Stimulated activated naive CD4-positive, alpha-beta T cell treated with Interleukin-2 at 50 U/mL for 16 hours (primary cell): ENCODE measurements around the gene LAPTM5.

ENCODE experiments used
- DNase-seq: peaks from one replicate; lab custom pipeline; 2025; lab: John Stamatoyannopoulos, UW

LAPTM5 gene

DNA sequence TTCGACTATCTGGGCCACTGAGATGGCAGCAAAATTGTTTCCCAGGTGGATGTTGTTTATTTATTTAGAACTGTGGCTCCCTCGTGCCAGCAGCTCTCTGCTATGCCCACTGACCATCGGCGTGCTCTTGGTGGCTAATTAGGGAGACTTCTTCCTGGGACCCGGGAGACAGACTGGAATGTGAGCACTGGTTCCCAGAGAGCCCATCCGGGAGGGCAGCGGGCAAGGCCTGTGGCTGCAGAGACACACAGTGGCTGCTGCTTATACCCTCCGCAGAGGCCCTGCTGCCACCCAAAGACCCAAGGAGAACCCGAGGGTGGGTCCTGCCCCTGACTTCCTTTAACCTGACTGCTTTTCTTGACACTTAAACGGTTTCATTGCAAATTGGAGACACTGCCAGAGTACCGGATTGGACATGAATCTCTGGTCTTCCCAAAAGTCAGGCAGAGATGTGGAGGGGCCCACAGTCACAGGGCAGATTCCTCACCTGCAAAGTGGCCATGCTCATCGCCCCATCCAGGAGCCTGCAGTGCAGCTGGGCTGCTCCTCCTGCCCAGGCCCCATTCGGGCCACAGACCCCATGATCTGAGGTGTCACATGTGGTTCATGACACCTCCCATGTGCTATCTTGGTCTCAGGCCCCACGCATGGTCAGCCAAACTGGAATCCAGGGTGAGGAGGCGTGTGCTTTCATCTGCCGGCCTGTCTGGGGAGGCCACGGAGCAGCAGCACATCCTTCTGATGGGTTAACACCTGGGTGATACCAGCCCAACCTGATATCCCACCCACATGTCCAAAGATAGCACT lies 28.5 kb downstream of the LAPTM5 start:
- DNase-seq = no peak

DNA sequence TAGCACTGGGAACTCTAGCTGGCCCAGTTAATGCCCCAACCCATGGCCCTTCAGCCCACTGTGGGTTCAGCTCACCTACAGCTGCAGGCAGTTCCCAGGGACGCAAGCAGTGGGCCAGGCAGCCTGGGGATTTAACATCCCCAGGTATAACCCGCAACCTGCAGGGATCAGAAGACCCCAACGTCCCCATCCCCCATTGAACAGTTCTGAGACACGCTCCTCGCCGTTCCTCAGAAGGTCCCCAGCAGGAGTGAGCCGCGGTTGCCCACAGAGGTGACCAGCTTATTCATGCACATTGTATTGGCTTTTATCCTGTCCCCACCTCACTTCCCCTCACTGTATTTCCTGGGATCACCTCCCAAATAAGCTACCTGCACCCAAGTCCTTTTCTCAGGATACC lies 29.2 kb downstream of the LAPTM5 start:
- no peak for DNase-seq

DNA sequence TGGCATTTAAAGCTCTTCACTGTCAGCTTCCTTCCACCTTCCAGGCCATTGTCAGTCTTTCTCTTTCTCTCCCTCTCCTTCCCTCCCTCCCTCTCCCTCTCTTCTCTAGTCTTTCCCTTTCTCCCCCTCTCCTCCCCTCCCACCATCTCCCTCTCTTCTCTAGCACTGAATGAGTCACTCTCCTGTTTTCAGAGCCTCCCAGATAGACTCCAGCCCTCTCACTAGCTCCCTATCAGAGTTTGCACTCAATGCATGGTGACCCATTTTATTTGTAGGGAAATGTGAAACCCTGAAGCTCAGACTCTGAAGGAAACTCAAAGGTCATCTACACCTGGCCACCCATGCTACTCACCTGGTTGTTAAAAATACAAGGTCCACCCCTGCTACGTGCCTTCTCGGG lies 29.8 kb downstream of the LAPTM5 start:
- no peak for DNase-seq

DNA sequence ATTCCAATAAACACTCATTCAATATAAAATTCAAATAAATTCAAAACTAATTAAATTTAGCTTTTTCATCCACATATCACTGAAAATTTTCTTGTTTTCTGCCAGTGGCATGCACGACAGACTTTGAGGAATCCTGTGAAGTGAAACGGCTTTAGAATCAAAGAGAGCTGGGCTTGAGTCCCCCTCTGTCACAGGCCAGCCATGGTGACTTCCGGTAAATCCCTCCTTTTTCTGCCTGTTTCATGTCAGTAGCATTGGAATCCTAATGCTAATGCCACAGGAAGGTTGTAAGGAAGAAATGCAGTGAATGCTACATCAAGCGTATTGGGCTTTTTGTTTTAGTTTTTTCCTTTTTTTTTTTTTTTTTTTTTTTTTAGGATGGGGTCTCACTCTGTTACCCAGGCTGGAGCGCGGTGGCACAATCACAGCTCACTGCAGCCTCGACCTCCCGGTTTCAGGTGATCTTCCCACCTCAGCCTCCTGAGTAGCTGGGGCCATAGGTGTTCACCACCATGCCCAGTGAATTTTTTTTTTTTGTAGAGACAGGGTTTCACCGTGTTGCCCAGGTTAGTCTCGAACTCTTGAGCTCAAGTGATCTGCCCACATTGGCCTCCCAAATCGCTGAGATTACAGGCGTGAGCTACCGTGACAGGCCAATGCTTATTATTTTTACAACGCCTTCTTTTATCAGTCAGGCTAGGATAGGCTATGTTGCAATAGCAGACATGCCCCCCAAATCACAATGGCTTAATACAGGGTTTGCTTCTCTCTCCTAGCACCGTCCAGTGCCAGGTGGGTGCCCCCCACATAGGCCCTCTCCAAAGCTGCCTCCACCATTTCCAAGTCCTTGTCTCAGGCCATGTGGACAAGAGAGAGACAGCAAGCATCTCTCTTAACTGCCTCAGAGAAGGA lies 30.5 kb downstream of the LAPTM5 start:
- no peak for DNase-seq

DNA sequence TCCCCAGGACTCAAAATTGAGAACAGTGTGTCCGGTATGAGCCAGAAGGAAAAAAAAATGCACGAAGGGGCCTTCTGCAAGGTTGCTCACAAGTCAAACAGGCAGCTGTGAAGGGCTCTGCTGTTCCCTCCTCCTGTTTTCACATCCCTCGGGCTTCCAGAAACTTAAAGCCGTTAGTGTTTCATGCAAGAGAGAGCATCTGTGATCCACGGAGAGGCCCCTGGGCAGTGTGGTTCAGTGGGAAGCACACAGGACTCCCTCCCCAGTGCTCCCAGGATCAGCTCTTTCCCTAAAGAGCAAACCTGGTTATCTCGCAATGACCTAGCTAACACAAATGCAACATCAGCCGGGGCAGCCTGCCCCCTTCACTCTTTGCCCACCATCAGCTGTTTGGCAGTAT lies 31.3 kb downstream of the LAPTM5 start:
- DNase-seq = no peak

DNA sequence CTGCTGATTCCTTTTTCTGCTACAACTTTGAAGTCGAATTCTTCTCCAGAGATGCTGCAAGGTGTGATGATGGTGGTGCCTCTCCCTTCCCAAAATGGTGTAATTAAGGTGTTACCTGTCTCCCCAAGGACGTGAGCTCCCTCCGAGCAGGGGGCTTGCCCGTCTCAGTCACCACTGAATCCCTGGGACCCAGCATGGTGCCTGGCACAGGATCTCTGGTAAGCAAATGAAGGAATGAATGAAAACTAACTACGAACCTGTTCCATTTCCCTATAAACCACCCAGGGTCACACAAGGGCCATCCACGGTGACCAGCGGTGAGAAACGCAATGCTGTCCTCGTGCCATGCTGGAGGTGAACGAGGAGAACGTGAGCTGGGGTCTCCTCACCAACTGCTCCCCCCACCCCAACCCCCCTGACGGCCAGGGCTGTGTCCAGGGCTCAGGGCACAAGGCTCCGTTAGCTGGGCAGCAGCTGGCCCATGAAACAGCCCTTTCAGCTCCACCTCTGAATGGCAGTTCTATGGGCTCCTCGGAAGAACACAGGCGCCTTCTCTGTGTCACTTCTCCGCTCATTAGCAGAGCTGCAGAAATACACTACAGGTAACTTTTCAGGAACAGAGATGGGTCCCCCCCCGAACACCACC lies 32.0 kb downstream of the LAPTM5 start:
- DNase-seq = no peak

DNA sequence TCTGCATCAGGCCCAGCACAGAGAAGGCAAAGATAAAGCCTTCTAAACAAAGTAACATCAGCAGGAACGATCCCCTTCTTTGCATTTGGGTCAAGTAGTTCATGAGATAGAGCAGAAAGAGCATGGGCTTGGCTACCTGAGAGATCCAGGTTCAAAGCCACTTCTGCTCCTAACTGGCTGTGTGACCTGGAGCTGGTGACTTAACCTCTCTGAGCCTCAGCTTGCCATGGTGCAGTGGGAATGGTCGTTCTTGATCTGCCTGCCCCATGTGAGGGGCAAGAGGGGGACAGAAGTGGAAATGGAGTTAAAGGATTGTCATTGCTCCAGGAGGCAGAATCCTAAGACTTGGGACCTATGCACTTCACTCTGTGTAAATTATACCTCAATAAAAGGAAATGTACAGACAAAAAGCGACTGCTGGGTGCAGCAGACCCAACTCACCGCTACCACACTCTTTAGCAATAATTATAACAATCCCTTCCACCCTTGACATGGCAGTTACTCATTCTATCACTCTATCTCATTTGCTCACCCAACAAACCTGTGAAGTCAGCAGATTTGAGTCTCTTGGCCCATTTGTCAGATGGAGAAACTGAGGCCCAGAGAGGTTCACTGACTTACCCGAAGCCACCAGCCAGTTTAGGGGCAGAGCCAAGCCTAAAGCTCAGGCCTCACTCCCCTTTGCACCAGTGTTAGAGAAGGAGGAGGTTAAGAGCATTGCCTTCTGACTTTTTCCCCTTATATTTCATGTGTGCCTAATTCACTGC lies 32.7 kb downstream of the LAPTM5 start:
- no peak for DNase-seq

DNA sequence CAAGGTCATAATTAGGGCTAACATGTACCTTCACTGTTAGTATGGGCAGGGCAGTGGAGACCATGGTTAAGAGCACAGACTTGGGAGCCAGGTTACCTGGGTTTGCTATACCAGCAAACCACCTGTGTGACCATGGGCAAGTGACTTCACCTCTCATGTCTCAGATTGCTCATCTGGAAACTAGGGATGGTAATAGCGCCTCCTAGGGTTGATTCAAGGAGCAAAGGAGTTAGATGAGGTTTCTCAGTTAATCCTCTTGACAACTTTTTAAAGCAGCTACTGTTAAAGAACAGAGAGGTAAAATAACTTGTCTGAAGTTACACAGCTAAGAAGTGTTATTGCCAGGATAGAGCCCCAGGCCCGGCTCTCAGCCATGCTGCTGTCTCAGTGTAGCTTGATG lies 33.4 kb downstream of the LAPTM5 start:
- DNase-seq = no peak

DNA sequence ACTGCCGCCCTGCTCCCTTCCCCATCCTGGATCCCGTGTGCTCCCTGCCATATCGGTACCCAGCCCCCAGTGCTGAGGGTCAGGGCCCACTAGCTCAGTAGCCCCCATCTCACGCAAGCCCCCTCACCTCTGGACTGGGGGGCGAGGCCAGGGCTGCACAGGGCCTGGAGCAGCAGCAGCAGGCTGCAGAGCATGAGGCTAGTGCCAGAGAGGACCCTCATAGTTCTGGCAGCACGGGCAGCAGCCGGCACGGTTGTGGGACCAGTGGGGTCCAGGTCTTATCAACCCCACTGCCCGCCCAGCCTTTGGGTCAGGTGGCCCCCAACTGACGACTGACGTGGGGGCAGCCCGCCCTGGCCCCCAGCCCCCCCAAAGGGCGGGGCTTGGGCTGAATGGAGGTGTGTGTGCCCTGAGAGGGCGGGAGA lies 34.2 kb downstream of the LAPTM5 start, which contains the start of gene MATN1:
TSS of gene MATN1 (minus strand) at position 255 of the 425 bp plus-strand sequence. CDS start at position 221, 34 bp downstream.
- DNase-seq = no peak

DNA sequence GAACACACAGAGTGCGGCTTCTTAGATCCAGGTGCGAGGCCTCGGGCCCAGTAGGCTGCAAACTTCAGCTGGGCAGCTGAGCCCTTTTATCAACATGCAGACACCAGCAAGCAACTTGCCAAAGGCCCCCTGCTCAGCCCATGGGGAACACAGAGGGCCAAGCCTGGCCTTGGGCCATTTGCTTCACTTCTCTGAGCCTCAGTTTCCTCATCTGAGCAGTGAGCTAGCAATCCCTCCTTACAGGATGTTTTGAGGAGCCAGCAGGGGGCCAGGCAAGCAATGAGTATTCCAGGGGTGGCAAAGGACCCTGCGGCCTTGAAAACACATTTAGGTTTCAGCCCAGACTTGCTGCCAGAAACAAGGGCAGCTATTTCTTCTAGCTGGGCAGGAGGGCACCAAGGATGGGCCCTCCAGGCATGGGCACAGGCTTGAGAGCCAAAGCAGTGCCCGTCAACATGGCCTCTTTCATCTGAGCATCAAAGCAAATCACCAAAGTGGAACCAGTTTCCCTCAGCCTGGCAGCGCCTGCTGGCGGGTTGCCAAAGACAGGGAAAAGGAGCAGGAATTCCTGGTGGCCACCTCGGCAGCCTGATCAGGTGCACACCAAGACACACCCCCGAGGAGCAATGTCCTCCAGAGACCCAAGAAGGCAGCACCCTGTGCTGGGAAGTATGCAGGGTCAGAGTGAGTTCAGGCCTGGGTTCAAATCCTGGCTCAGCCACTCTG lies 35.6 kb downstream of the LAPTM5 start:
- no peak for DNase-seq

DNA sequence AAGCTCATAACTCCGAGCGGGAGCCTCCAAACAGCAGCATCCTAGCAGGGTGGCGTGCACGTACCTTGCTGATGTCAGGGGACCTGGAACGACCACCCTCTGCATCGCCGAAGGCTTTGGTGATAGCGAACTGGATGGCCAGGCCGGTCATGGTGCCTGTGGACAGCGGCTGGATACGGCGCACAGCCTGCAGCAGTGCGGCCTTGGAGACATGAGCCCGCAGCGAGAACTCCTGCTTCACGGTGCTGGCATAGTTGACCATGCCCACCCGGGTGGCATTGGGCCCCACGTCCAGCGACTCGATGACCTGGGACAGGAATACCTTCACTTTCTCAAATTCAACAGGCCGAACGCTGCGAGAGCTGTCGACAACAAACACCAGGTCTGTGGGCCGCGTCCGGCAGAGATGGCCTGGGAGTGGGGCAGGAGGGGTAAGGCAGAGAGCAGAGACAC lies 36.2 kb downstream of the LAPTM5 start:
- no peak for DNase-seq

DNA sequence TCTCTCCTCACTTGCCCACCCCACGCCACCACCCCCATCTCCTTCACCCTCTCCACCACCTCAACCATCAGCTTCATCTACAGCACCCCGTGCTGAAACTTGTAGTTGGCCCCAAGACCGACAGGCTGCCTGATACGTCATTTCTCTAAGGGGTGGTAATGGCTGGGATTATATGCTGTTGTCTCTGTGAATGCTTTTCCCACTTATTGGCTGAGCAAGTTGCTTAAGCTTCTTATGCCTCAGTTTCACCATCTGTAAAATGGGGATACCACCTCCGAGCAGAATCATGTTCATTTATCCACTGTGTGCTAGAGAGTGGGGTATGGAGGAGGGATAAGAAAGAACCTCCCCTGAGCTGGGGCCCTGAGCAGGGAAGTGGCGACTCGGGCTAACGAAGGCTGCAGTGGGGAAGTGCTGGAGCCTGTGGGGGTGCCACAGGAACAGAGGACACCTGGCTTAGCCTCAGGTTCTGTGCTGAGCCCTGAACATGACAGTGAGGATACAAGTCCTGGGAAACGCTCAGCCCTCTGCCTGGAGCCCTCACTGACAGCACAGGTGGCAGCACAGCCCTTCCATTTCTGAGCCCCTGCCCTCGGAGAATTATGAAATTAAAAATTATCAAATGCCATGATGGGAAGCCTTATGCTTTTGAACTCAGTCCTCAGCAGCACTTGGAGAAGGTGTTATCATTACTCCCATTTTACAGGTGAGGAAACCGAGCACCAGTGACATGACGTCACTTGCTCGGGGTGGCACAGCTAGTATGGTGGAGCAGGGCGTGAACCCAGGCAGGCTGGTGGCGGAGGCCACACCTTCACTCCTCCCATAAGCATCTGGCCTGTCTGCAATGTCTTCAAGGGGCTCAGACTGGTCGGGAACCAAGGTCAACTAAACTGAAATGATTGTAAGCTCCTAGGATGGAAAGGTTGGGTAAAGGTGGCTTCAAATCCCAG lies 37.0 kb downstream of the LAPTM5 start:
- no peak for DNase-seq

DNA sequence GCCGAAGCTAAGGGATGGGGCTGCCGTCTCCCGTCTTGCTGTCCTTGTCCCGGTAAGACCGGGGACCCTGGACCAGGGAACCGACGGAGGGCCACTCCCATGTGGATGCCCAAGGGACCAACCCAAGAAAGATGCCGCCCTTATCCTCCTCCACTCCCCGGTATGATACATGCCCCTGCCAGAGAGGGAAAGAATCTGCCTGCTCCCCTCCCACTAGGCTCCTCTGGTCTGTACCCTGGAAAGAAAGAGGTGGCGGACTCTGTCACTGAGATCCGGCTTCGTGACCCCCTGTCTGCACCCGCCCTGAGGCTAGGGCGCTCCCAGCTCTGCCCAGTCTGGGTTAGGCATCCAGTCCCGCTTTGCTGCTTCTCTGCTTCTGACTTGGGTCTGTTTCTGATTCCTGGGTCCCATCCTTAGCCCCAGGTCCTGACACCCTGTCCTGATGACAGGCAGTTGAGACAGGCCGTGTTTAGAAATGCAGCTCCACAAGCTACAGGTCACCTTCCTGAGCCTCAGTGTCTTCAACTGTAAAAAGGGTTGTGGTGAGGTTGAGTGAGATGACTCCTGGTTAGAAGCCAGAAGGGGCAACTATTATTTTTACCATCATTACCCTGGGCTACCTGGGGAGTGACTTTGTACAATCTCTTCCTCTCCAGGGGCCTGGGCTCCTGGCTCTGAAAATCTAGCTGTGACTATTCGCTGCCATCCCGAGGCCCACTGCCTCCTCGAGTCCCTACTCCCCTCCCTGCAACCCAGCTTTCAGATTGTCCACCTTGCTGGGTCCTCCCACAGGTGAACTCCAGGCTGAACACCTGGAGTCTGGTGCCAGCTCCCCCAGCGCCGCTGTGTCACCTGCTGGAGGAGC lies 37.9 kb downstream of the LAPTM5 start:
- no peak for DNase-seq

DNA sequence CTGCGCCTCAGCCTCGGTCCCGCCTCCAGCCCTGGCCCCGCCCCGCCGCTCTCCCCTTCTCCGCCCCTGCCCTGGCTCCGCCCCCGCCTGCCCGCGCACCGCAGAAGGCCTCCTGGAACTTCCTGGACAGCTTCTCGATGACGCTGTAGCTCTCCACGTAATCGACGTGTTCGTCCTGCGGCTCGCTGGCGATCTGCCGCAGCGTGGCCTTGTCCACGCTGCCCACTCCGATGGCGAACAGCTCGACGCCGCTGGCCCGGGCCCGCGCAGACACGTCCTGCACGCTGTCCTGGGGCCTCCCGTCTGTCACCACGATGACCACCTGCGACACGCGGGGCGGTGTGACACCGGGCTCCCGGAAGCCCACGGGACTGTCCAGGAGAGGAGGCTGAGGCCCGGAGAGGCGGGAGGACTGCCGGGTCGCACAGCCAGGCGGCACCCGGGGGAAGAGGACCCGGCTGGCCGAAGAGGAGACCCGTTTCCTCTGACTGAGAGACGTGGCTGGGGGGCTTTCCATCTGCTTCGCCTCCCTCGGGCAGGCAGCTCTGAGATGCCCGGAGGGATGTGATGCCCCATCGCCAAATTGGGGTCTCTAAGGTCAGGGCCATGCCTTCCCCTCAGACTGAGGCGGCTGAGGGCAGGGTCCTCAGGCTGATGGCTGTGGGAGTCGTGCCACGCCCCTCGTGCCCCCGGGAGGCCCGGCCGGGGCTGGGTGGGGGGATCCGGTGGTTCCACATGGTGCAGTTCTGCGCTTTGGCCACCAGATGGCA lies 38.8 kb downstream of the LAPTM5 start:
- peak; percentile 73 for DNase-seq

DNA sequence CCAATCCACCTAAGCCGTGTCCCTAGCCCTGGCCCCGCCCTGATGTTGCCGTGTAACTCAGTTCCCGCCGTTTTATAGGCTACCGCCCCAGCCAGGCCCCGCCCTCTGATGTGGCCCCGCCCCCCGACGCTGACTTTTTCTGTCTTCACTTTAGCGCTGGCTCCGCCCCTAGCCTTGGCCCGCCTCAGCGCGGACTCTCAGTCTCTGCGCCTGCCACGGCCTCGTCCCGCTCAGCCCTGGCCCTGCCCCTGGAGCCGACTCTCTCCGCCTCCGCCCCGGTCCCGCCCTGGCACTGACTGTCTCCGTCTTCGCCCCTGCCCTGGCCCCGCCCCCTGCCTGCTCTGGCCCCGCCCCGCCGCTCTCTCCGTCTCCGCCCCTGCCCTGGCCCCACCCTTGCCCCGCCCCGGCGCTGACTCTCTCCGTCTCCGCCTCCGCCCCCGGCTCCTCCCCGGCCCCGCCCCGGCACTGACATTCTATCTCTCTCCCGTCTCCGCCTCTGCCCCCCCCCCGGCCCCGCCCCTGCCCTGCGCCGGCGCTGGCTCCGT lies 39.4 kb downstream of the LAPTM5 start:
- DNase-seq = peak; percentile 100

DNA sequence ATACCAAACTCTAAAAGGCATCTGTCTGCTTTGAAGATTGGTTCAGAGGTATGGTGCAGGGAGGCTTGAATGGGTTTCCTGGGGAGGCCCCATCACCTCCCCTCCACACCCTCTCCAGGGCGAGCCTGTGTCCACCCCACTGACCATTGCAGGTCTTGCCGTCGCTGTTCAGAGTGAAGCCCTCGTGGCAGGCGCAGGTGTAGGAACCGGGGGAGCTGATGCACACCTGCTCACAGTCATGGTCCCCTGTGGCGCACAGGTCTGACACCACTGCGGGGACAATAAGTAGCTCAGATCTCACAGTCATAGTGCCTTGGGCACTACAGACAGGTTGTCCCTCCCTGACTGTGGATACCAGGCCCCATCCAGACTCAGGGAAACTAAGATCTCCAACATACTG lies 40.9 kb downstream of the LAPTM5 start:
- no peak for DNase-seq

DNA sequence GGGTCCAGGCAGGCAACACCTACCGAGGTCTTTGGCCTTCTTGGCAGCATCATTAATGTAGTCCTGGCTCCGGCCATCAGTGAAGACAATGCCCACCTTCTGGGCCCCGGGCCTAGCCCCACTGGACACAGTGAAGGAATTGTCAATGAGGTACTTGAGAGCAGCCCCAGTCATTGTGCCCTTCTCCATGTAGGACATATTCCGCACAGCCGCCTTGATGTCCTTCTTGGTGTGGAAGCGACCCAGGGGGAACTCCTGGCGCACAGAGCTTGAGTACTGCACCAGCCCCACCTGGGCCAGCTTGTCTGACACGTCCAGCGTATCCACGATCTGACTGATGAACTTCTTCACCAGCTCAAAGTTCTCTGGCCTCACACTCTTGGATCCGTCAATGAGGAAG lies 41.7 kb downstream of the LAPTM5 start:
- DNase-seq = no peak

DNA sequence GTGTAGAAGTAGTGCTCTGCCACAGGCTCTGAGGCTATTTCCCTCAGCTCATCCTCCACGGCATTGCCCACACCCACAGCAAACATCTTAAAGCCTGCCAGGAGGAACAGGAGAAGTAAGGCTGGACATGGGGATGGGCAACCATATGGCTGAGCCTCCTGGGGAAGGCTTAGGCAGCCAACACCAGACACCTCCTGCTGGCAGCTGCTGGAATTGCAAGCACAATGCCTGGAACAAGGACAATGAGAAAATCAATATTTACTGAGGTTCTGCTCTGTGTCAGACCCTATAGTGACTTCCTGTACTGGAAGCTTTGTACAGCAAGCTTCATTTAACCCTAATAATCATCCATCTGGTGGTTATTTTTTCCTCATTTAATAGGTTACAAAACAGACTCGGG lies 42.4 kb downstream of the LAPTM5 start:
- no peak for DNase-seq
